ENCODE data around the gene MAP3K13.
"Not testable (repeated sequence)": the region's sequence is repeated elsewhere in the genome, so short reads cannot be mapped to it uniquely, and the experiment has no call there.

The MAP3K13 gene

DNA sequence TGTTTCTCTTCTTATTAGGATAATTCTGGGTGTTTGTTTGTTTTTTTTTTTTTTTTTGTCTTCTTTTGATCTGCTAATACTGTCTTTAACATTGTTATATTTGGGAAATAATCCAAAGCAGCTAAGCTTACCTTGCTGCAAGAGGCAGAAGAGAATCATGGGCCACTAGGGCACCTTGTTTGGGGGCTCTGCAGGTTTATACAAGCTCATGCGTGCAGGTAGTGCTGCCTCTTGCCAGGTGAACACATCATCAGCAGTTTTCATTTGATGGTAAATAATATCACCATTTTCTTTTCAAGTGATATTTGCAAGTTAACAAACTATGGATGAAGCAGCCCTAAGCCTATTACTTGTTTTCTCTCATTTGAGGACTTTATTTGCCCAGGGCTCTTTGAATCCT, 37.9 kb downstream of the MAP3K13 start:
- no peak for DNase-seq

DNA sequence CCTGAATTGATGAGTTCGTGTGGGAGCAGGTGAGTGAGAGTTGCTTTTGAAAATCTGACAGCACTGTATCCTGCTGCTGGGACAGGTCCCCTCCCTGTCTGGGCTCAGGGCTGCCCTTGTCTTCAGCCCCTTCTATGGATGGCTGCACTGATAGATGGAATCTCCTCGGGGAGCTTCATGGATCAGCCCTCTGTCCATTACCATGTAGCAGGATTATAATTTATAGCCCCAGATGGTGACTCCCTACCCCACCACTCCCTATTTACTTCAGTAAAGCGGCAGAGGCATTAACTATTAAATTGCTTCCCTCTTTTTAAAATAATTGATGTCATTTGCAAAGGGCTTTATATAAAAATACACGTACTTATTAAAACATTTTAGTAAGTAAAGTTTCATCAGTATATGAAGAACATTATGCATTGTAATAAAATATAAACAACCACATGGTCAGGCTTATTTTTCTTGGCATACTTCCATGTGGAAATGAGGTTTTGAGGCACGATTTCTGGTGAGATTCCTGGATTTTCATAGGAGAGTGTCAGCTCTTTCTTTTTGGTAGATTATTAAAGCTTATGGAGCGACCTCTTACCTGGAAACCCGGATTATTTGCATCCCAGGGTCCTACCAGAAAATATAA, 38.5 kb downstream of the MAP3K13 start:
- DNase-seq = no peak

DNA sequence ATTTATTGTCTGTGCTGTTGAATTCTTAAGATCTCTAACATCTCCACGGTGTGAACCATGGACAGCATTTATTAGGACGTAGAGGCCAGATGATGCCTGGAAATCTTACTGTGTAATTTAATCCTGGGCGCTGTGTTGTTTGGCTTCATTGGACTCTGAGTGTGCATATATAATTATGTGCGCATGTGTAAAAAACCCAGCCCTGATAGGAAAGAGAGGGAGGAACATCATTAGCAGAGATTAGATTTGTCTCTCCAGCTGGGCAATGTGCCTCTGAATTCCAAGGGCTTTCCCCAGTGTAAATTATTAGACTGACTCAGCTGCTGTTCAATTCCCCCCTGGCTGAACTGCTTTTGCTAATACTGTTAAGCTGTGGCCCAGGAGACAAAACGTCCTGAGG, 39.6 kb downstream of the MAP3K13 start:
- DNase-seq = peak; percentile 94

DNA sequence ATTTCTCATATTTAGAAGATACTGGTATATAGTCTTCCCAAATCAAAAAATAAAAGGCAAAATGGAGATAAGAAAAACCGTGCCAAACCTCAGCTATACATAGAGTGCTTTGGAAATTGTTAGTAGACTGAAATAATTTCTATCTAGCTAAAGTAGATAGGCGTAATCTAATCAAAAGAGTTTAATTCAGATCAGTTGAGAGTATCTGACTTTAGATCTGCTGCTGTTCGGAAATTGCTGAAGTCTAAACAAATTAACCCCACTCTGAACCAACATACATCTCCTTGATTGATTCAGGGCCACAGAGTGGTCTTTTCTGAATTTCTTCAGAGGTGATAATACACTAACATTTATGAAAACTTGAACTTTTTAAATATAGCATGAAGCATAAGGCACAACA, 40.1 kb downstream of the MAP3K13 start:
- DNase-seq = no peak

DNA sequence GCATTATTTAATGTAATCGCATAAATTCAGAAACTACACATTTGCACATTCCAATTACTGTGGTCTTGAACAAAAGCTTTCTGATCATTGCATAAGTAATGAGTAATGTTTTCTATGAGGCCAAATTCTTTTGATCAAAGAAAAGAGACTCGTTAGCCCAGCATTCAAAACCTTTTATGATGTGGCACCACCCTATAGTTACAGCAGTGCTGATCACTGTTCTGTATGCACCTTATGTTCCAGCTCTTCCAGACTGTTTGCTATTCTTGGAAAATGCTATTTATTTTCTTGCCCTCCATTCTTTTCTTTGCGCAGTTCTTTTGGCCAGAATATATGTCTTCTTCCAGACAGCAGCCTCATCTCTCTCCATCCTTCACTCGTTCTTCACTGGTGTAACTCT, 42.3 kb downstream of the MAP3K13 start:
- no peak for DNase-seq

DNA sequence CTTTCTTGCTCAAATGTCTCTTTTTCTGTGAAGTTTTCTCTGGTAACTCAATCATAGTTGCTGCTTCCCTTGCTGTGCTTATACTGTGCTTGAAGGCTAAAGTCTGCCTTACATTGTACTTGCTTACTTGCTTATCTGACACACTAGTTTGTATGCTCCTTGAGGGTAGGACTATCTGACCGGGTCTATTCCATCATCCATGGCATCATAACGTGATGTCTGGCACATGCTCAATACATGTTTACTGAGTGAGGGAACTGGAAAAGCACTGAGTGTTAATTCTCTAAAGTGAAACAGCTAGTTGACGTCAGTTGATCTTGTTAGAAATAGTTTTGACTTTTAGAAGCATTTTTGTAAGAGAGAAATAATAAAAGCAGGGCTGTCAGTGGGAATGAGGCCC, 42.7 kb downstream of the MAP3K13 start:
- no peak for DNase-seq

DNA sequence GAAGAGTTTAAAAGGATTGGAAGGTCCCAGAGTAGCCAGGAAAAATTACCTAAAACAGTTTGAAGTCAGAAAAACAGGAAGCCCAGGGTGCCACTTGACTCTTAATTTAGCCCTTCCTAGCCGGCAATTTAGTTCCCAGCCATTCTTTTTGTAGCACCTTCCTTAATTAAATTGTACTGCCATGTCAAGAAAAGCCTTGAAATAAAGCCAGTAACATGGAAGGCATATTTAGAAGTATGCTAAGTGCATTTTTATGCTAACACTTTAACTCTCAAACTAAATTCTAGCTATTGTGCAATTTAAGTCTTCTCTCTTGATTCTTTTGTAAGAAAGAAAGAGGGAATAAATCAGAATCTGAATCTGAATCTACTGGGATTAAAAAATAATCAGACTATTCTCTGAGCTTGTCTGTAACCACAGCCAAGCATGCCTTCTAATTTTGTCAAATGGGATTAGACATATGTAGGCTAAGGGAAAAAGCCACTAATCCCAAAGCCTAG, 43.2 kb downstream of the MAP3K13 start:
- no peak for DNase-seq

DNA sequence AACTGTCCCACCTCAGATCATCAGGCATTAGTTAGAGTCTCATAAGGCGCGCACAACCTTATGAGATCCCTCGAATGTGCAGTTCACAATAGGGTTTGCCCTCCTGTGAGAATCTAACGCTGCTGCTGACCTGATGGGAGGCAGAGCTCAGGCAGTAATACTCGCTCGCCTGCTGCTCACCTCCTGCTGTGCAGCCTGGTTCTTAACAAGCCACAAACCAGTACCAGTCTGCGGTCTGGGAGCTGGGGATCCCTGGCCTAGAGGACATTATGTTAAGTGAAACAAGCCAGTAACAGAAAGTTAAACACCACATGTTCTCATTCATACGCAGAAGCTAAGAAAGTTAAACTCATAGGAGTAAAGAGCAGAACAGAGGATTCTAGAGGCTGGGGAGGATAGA, 47.0 kb downstream of the MAP3K13 start:
- DNase-seq = no peak

DNA sequence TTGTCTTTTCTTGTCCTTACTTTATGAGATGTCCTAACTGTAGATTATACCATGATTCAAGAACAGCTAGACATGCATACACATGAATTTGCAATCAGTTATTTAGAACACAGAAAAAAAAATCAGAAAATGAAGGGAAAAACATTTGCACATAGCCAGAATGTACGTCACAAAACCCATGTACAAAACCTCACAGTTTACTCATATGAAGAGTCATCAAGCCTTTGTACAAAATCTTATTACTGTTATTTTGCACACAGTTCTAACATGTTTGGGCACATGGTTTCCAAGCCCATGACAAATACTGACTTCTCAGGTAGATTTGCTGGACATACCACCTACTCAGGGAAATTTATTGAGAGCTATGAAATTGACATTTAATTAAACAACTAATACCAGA, 48.2 kb downstream of the MAP3K13 start:
- no peak for DNase-seq

DNA sequence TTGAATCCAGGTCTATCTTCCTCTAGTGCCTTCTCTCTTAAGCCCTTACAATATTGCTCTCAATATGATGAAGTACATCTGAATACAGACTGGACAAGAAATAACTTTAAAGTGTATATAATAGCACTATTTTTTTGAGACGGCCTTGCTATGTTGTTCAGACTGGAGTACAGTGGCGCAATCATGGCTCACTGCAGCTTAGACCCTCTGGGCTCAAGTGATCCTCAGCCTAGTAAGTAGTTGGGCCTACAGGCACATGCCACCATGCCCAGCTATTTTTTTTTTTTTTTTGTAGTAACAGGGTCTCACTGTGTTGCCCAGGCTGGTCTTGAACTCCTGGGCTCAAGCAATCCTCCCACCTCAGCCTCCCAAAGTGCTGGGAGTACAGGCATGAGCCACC, 53.6 kb downstream of the MAP3K13 start:
- DNase-seq = no peak

DNA sequence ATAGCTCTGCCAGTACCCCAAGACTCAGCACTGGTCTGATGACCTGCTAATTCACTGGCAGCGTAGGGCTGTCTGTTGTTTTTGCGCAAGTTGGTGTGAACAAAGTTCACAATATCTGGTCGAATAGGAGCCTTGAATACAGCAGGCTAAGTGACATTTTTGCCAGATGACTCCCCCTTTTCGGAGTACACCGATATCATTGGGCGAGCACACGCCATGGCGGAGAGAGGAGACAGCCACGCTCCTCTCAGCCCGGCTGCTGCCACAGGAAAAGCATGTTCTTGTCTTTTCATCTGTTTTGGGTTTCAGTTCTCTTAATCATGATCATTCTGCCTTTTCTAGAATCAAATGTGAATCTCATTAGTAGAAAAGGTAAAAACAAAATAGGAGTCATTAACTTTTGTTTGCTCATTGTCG, 55.6 kb downstream of the MAP3K13 start:
- DNase-seq = not testable (repeated sequence)

DNA sequence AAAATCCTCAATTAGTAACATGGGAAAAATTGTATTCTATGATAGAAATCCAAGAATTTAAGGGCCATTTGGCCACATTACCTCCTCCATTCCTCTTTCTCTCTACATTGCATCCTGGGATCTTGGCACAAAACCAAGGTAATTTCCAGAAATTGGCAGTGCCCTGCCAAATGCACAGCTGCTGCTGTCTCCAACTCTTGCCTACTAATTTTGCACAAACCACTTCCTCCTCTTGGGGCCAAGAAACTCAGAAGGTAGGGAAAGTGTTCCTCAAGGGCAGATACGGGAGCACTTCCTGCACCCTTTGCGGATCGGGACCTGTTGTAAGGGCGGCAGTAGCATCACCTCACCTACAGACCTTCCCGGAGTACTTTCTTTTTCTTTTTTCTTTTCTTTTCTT, 57.8 kb downstream of the MAP3K13 start:
- DNase-seq = peak; percentile 75

DNA sequence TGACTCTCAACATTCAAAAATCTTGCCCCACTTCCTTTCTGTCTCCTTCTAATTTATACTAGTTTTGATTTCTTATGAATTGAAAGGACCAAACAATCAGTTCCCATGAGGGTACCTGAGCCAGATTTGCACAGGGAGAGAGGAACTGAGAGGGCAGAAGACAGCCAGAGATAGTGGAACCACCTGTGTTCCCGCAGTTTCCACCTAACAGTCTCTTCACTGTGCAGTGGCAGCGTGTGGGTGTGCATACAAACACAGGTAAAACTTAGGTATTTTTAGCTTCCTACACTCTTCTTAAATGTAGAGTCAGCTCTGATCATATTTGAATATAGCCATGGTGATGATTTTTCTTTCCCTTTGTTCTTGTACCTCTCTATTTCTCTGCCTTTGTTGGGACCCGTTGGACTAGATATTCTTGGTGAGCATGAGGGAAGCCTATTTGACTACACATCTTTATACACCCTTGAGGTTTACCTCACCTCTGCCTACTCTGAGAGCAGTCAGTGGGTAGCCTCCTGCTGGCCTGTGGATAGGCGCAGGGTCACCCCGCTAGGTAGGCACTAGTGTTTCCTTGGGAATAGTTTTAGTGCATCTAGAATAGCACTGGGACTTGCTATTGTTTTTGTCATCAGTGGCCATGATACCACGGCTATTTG, 58.8 kb downstream of the MAP3K13 start:
- DNase-seq = no peak

DNA sequence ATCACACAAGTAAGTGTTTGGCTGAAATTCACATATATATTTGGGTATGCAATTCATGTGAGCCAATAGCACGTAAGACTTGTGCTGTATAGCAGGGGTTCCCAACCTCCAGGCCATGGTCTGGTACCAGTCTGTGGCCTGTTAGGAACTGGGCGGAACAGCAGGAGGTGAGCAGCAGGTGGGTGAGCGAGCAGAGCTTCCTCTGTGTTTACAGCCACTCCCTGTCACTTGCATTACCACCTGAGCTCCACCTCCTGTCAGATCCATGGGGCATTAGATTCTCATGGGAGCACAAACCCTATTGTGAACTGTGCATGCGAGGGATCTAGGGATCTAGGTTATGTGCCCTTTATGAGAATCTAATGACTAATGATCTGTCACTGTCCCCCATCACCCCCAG, 59.7 kb downstream of the MAP3K13 start:
- DNase-seq = no peak

DNA sequence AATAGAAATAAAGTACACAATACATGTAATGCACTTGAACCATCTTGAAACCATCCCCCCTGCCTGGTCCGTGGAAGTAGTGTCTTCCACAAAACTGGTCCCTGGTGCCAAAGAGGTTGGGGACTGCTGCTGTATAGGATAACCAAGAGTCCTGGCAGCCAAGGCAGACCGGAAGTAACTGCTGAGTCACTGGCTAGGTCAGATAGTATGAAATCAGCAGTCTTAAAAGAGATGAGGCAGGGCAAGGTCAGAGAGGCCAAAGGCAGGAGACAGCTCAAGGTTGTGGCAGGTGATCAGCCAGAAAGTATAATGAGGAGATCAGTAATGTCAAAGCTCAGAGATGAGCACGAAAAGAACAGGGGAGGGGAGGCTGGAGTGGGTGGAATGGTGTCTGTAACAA, 60.2 kb downstream of the MAP3K13 start:
- no peak for DNase-seq

DNA sequence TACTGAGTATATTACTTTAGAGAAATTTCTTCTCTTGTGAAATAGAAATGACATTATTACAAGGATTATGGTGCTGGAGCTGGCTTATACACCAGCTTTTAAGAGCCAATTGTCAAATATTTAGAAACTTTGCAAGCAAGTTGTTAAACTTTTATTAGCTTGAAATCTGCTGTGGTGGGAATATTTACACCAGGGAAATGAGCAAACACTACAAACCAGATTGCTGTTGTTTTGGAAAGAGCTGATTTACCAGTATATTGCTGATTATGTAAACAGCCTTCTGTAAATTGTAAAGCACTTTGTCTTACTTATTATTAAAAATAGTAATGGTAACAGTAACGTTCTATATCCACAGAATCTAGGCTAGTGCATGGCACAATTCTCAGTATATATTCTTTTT, 61.5 kb downstream of the MAP3K13 start:
- no peak for DNase-seq

DNA sequence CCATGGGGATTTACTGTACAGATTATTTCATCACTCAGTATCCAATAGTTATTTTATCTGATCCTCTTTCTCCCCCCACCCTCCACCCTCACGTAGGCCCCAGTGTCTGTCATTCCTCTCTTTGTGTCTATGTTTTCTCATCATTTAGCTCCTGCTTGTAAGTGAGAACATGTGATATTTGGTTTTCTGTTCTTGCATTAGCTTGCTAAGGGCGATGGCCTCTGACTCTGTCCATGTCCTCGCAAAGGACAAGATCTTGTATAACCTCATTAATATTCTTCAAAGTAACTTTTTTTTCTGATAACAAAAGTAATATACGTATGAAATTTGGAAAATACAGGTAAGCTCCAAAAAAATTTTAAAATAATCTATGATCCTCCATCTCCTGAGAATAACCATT, 67.4 kb downstream of the MAP3K13 start:
- no peak for DNase-seq

DNA sequence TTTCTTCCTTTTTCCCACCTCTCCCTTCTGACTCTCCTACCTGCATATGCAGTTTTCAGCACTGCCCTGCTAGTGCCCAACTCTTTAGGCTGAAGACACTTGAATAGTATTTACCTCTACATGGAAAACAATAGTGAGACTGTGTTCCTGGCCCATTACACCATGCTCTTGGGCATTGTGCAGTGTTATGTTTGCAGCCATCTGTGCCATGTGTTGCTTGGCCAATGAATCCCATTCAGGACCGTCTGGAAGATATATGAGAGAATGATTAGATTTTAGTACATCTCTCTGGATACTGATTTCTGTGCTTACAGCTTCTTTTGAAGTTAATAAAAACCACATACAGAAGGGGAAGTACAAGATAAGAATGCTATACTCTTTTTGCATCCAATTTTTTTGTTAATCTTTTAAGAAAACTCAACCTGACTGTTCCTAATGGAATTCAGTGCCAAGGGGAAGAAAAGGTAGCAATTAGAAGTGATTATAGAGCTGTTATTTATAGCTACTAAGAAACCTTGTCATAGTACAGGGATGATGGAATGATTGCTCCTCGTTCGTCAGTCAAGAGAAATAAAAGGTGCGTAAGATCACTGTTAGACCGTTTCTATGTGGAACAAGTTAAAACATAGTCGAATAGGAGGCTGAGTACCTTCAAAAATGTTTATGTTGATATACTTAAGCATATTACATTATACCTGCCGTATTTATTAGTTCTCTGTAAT, 77.0 kb downstream of the MAP3K13 start:
- DNase-seq = no peak

DNA sequence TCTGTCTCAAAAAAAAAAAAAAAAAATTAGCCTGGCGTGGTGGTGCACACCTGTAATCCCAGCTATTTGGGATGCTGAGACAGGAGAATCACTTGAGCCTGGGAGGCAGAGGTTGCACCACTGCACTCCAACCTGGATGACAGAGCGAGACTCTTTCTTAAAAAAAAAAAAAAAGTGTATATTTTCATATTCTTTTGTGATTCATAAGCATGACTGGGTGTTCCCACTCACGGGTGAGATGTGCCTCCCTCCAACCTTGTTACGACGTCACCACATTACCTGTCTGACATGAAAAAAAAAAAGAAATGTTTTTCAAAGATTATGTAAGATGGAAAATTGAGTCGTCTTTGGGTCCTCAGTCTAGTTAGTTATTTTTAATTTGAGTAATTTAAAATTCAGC, 79.1 kb downstream of the MAP3K13 start:
- no peak for DNase-seq

DNA sequence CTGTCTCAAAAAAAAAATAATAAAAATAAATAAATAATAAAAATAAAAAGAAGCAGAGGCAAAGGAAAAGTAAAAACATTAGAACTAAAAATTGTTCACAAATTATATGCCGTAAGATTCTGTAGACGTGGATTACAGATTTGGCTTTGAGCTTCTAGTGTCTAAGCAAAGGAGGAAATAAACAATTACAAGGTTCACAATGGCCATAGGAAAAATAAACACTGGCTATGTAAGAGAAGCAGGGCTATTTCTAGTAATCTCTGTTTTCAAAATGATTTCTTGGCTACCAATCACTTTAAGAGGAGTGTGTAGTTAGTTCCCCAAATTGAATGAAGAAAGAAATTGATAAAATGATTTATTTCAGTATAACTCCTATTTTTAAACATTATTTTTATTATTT, 81.4 kb downstream of the MAP3K13 start:
- no peak for DNase-seq

DNA sequence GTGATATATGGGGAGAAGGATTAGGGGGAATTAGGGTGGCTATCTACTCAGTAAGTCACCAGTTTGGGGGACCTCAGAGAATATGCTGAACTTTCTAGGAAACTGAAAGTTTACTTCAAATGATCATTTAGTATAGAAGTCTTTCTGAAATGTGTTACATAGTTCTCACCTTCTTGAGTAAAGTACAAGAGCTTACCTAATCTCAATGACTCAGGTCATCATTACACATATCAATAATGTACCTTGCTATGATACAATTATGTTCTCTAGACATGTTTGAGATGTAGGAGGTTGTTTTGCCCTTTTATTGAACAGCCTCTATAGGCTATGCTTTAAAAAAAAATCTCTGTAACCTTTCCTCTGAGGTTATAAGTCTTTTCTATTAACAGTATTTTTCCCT, 85.2 kb downstream of the MAP3K13 start:
- no peak for DNase-seq

DNA sequence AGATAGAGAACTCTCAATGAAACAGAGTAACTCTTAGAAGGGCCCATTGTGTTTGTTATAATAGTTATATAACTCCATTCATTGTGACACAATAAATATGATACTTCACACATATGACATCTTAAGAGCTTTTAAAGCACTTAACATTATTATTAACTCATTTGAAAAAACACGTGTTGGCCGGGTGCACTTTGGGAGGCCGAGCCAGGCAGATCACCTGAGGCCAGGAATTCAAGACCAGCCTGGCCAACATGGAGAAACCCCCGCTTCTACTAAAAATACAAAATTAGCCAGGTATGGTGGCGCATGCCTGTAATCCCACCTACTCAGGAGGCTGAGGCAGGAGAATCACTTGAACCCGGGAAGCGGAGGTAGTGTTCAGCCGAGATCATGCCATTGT, 88.5 kb downstream of the MAP3K13 start:
- not testable (repeated sequence) for DNase-seq

DNA sequence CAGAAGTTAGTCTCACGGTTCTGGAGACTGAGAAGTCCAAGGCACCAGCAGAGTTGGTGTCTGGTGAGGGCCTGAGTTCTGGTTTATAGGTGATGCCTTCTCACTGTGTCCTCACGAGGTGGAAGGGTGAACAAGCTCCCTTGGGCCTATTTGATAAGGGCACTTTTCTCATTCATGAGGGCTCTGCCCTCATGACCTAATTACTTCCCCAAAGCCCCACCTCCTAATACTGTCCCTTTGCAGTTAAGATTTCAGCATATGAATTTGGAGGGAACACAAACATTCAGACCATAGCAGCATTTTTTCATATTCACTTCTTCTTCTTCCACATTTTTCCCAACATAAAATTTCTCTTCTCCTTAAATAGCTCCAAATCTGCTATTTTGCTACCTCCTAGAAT, 94.4 kb downstream of the MAP3K13 start:
- no peak for DNase-seq

DNA sequence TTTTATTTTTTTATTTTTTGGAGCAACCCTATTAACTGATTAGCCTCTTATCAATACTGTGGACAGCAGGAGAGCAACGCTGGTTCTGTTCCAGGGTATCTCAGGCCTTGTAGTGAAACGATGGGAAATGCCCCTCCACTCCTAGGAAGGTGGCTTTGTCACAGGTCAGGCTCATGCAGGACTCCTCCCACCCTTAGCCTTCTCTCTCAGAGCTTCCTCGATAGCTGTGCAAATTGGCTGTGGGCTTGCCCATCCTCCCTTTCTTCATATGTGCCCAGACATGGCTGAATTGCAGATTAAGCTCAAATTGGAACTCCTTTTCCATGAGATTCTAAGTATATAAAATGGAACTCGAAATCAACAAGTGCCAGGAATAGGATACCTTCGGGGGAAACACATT, 97.4 kb downstream of the MAP3K13 start:
- no peak for DNase-seq

Measured in NCI-H1105 treated with DMSO at 0.1 percent for 48 hours (cell line).